HFFc6 (cell line): ENCODE measurements around the gene CYTH4. TPM values are rescaled to one million over a fixed set of nuclear protein-coding genes. Genes with fewer than 3 reads are reported as not detected.

Experiments used
- DNase-seq: peaks from one replicate; pipeline ENCODE4 v3.0.0-alpha.2; 2018
- H3K27ac Mint-ChIP-seq: 2 replicates; pipeline ENCODE4 v1.8.0; 2020; ENCODE audit warnings: mild to moderate bottlenecking, mixed read lengths
- H3K27me3 Mint-ChIP-seq: 2 replicates; pipeline ENCODE4 v1.8.0; 2021; ENCODE audit warnings: mild to moderate bottlenecking, moderate library complexity, mixed read lengths; ENCODE audit not compliant: insufficient read depth
- H3K36me3 Mint-ChIP-seq: 2 replicates; pipeline ENCODE4 v1.8.0; 2021; ENCODE audit warnings: low read depth, mixed read lengths
- H3K4me1 Mint-ChIP-seq: 2 replicates; pipeline ENCODE4 v1.8.0; 2020; ENCODE audit warnings: low read depth, mixed read lengths
- H3K4me3 Mint-ChIP-seq: 2 replicates; pipeline ENCODE4 v1.8.0; 2020; ENCODE audit warnings: mild to moderate bottlenecking, moderate library complexity, mixed read lengths
- H3K9me3 Mint-ChIP-seq: 2 replicates; pipeline ENCODE4 v1.8.0; 2020; ENCODE audit warnings: mild to moderate bottlenecking, mixed read lengths
- CTCF ChIP-seq: fragments of 200-600 bp; sonication (generic); IDR thresholded peaks from 2 replicates; pipeline ENCODE4 v1.5.0; 2021; ENCODE audit warnings: antibody characterized with exemption, mild to moderate bottlenecking
- total RNA-seq, 6 experiments: library from RNA; stranded (reverse); fragmentation: NEBNext Ultra II Directional; extraction: Animal tissue kit (Norgen Biotek cat#: 25700); gene quantifications; 2 replicates in 1 of 6; 3 replicates in 5 of 6; pipeline ENCODE4 v1.2.3, GENCODE V29; 2021

Gene CYTH4
- total RNA-seq, 6 experiments from 2014 or later: 0.28 TPM; not detected in 5

- H3K36me3 Mint-ChIP-seq: no peaks in the 10 kb centered on the region
- no peak for TF ChIP-seq CTCF
- H3K27ac Mint-ChIP-seq: no peak overlapping the region
These were observed 6.7 kb upstream of the CYTH4 start for GRCh38 chr22:37275622-37276021.

GRCh38 chr22:37276776-37277175, 5.5 kb upstream of the CYTH4 start:
- Mint-ChIP-seq H3K9me3 (no peaks in the 10 kb centered on the region), H3K27me3 (no peaks in the 10 kb centered on the region; the same call in none of the 2 replicates), H3K4me3 (no peak overlapping the region), H3K4me1 (peaks cover 29% of the 10 kb centered on the region), H3K27ac (no peak overlapping the region), H3K36me3 (no peaks in the 10 kb centered on the region)
- no peak for TF ChIP-seq CTCF
- DNase-seq: no peak

More at GRCh38 chr22:37275622-37276021, 6.7 kb upstream of the CYTH4 start:
- DNase-seq: no peak
- H3K4me3 Mint-ChIP-seq: no peak overlapping the region
- no peaks in the 10 kb centered on the region for H3K9me3 Mint-ChIP-seq
- peaks cover 41% of the 10 kb centered on the region for H3K4me1 Mint-ChIP-seq
- H3K27me3 Mint-ChIP-seq: no peaks in the 10 kb centered on the region; the same call in none of the 2 replicates

- TF ChIP-seq CTCF: no peak
- no peaks in the 10 kb centered on the region for H3K36me3 Mint-ChIP-seq
- H3K9me3 Mint-ChIP-seq: no peaks in the 10 kb centered on the region
- H3K4me3 Mint-ChIP-seq: no peak overlapping the region
- no peak overlapping the region for H3K27ac Mint-ChIP-seq
- H3K4me1 Mint-ChIP-seq: peaks cover 23% of the 10 kb centered on the region
- no peaks in the 10 kb centered on the region; the same call in none of the 2 replicates for H3K27me3 Mint-ChIP-seq
- no peak for DNase-seq
These were observed 4.9 kb upstream of the CYTH4 start for GRCh38 chr22:37277384-37277783.

GRCh38 chr22:37278261-37278660, 4.0 kb upstream of the CYTH4 start:
- H3K4me3 Mint-ChIP-seq: no peak overlapping the region
- no peak for DNase-seq
- no peak overlapping the region for H3K27ac Mint-ChIP-seq
- no peaks in the 10 kb centered on the region for H3K36me3 Mint-ChIP-seq
- H3K9me3 Mint-ChIP-seq: no peaks in the 10 kb centered on the region
- no peak for TF ChIP-seq CTCF
- peaks cover 5% of the 10 kb centered on the region for H3K27me3 Mint-ChIP-seq
- H3K4me1 Mint-ChIP-seq: peaks cover 18% of the 10 kb centered on the region

- TF ChIP-seq CTCF: no peak
- no peak overlapping the region for H3K27ac Mint-ChIP-seq
- H3K27me3 Mint-ChIP-seq: peaks cover 5% of the 10 kb centered on the region
- no peaks in the 10 kb centered on the region for H3K9me3 Mint-ChIP-seq
- no peaks in the 10 kb centered on the region for H3K36me3 Mint-ChIP-seq
- H3K4me3 Mint-ChIP-seq: no peak overlapping the region
- H3K4me1 Mint-ChIP-seq: peaks cover 18% of the 10 kb centered on the region
- no peak for DNase-seq
These were observed 2.8 kb upstream of the CYTH4 start for GRCh38 chr22:37279331-37280181.
